Measurements from ENCODE around the gene NPFFR1.
"Not testable (repeated sequence)": the region's sequence is repeated elsewhere in the genome, so short reads cannot be mapped to it uniquely, and the experiment has no call there.

The NPFFR1 gene

GRCh38 chr10:70284542-70285475 lies 1.0 kb upstream of the NPFFR1 start:
- no peak for DNase-seq

GRCh38 chr10:70283071-70283444 lies 746 bp downstream of the NPFFR1 start:
- no peak for DNase-seq

GRCh38 chr10:70281609-70282008 lies 2.2 kb downstream of the NPFFR1 start:
- DNase-seq: no peak

- DNase-seq: no peak
These were observed 3.7 kb downstream of the NPFFR1 start for GRCh38 chr10:70280099-70280498.

- no peak for DNase-seq
These were observed 6.3 kb downstream of the NPFFR1 start for GRCh38 chr10:70277396-70278030.

GRCh38 chr10:70274643-70275042 lies 9.2 kb downstream of the NPFFR1 start:
- DNase-seq: no peak

GRCh38 chr10:70272925-70273316 lies 10.9 kb downstream of the NPFFR1 start:
- no peak for DNase-seq

GRCh38 chr10:70271996-70272924 lies 11.5 kb downstream of the NPFFR1 start:
- no peak for DNase-seq

- no peak for DNase-seq
These were observed 12.9 kb downstream of the NPFFR1 start for GRCh38 chr10:70270952-70271351.

- no peak for DNase-seq
These were observed 14.1 kb downstream of the NPFFR1 start for GRCh38 chr10:70269741-70270140.

GRCh38 chr10:70268376-70268775 lies 15.4 kb downstream of the NPFFR1 start:
- DNase-seq: no peak

- no peak for DNase-seq
These were observed 16.5 kb downstream of the NPFFR1 start for GRCh38 chr10:70267161-70267933.

- DNase-seq: no peak
These were observed 17.1 kb downstream of the NPFFR1 start for GRCh38 chr10:70266701-70267100.

GRCh38 chr10:70266056-70266455 lies 17.7 kb downstream of the NPFFR1 start:
- DNase-seq: no peak

- DNase-seq: no peak
These were observed 18.6 kb downstream of the NPFFR1 start for GRCh38 chr10:70265032-70265689.

- DNase-seq: no peak
These were observed 23.1 kb downstream of the NPFFR1 start for GRCh38 chr10:70260734-70261133.

- no peak for DNase-seq
These were observed 23.5 kb downstream of the NPFFR1 start for GRCh38 chr10:70260259-70260658.

- DNase-seq: no peak
These were observed 25.6 kb downstream of the NPFFR1 start for GRCh38 chr10:70258216-70258615.

- DNase-seq: not testable (repeated sequence)
These were observed 26.0 kb downstream of the NPFFR1 start for GRCh38 chr10:70257816-70258215.

GRCh38 chr10:70256463-70256862 lies 27.3 kb downstream of the NPFFR1 start:
- no peak for DNase-seq

All from bone marrow (tissue), 2 donors.